GM12878 (cell line): ENCODE measurements around the gene MDM4. TPM values are rescaled to one million over a fixed set of nuclear protein-coding genes. Genes with fewer than 3 reads are reported as not detected.
A peak's percentile ranks its signal among the peaks of the same experiment; 100 is the strongest.

Source experiments
- ATAC-seq: fragments of 200-7000 bp; cut with Tn5 transposase; 3 replicates; pipeline ENCODE4 v1.9.1; 2020; ENCODE audit warnings: mild to moderate bottlenecking, moderate library complexity
- BruUV-seq: library from RNA; stranded (reverse); fragments of 400-500 nt; replicated peaks from 2 replicates; lab custom pipeline; 2021; lab: Mats Ljungman, UMichigan
- CTCF ChIA-PET: fragments of 300-600 bp; sonication (Branson Sonifier 250); formaldehyde crosslinking; extraction: SDS; loops from one replicate; lab custom pipeline; 2021; ENCODE audit warnings: inconsistent platforms; lab: Yijun Ruan, JAX
- POLR2A ChIA-PET: fragments of 350-600 bp; formaldehyde crosslinking; extraction: SDS; loops from one replicate; lab custom pipeline; 2021; ENCODE audit warnings: inconsistent platforms; lab: Charles Lee
- RAD21 ChIA-PET: fragments of 300-600 bp; sonication (Branson Sonifier 250); formaldehyde crosslinking; loops from one replicate; lab custom pipeline; 2023; ENCODE audit warnings: antibody characterized with exemption; ENCODE audit not compliant: unreplicated experiment; lab: Charles Lee
- SMC1A ChIA-PET: fragments of 300-600 bp; sonication (Branson Sonifier 250); formaldehyde crosslinking; loops from one replicate; lab custom pipeline; 2023; ENCODE audit not compliant: unreplicated experiment, uncharacterized antibody; lab: Charles Lee
- DNase-seq: peaks from one replicate; pipeline ENCODE4 v3.0.0-alpha.2; 2011; ENCODE audit warnings: low read depth, low spot score
- FAIRE-seq: peaks from 3 replicates; lab custom pipeline; 2011; peaks lifted over from hg19 to GRCh38; lab: Jason Lieb, UNC
- H2AFZ ChIP-seq: 2 replicates; pipeline ENCODE4 v1.6.0; 2011; ENCODE audit warnings: low read depth, low read length, control low read depth; ENCODE audit not compliant: control insufficient read depth
- H3K27ac ChIP-seq: 2 replicates; pipeline ENCODE4 v1.5.1; 2011; ENCODE audit warnings: control low read depth; ENCODE audit not compliant: control insufficient read depth, insufficient read depth
- H3K27me3 ChIP-seq, 2 experiments: replicated peaks in 1 of 2; 2 replicates each; pipeline versions ENCODE4 v1.6.0 to v1.6.1; 2011; ENCODE audit warnings: low read length in 1 of 2; ENCODE audit not compliant: control insufficient read depth in 2 of 2, insufficient read depth in 2 of 2
- H3K36me3 ChIP-seq, 2 experiments: 2 replicates each; pipeline ENCODE4 v1.5.1; 2011; ENCODE audit warnings: low read length in 1 of 2; ENCODE audit not compliant: control insufficient read depth in 2 of 2, insufficient read depth in 2 of 2
- H3K4me1 ChIP-seq: 2 replicates; pipeline ENCODE4 v1.6.1; 2011; ENCODE audit warnings: mild to moderate bottlenecking, low read length, moderate library complexity, mixed read lengths; ENCODE audit not compliant: control insufficient read depth, insufficient read depth
- H3K4me2 ChIP-seq: 2 replicates; pipeline ENCODE4 v1.6.0; 2011; ENCODE audit warnings: control low read depth; ENCODE audit not compliant: control insufficient read depth, insufficient read depth
- H3K4me3 ChIP-seq: fragments of 200-600 bp; sonication (generic); 2 replicates; pipeline ENCODE4 v1.5.1; 2016
- H3K79me2 ChIP-seq: 2 replicates; pipeline ENCODE4 v1.6.0; 2011; ENCODE audit warnings: low read length; ENCODE audit not compliant: control insufficient read depth, insufficient read depth
- H3K9ac ChIP-seq: 2 replicates; pipeline ENCODE4 v1.8.0; 2011; ENCODE audit warnings: low read length, control low read depth, mixed read lengths; ENCODE audit not compliant: control insufficient read depth, insufficient read depth
- H3K9me3 ChIP-seq: replicated peaks from 3 replicates; pipeline ENCODE4 v1.5.1; 2011; ENCODE audit warnings: mild to moderate bottlenecking, low read length; ENCODE audit not compliant: control insufficient read depth, insufficient read depth
- H4K20me1 ChIP-seq: 2 replicates; pipeline ENCODE4 v1.6.0; 2011; ENCODE audit not compliant: control insufficient read depth, insufficient read depth
- HDGF ChIP-seq: fragments of 450-650 bp; IDR thresholded peaks from 2 replicates; pipeline ENCODE4 v1.6.1; 2016; ENCODE audit warnings: antibody characterized with exemption
- KLF5 ChIP-seq: fragments of 450-650 bp; IDR thresholded peaks from 2 replicates; pipeline ENCODE4 v1.6.1; 2014; ENCODE audit warnings: mild to moderate bottlenecking; ENCODE audit not compliant: partially characterized antibody
- NR2F1 ChIP-seq: fragments of 450-650 bp; conservative IDR thresholded peaks from 2 replicates; pipeline ENCODE4 v1.6.1; 2017; ENCODE audit warnings: mild to moderate bottlenecking
- PML ChIP-seq: IDR thresholded peaks from 2 replicates; pipeline ENCODE4 v1.6.1; 2012; ENCODE audit warnings: low read length, inconsistent platforms
- POU2F2 ChIP-seq: IDR thresholded peaks from 3 replicates; pipeline ENCODE4 v1.6.1; 2011; ENCODE audit warnings: low read depth, mild to moderate bottlenecking, low read length, borderline replicate concordance
- RB1 ChIP-seq: fragments of 450-650 bp; formaldehyde crosslinking; IDR thresholded peaks from 2 replicates; pipeline ENCODE4 v1.6.1; 2017; ENCODE audit warnings: mild to moderate bottlenecking, borderline replicate concordance
- REST ChIP-seq: IDR thresholded peaks from 2 replicates; pipeline ENCODE4 v1.6.1; 2012; ENCODE audit warnings: mild to moderate bottlenecking, low read depth, low read length
- RUNX3 ChIP-seq: IDR thresholded peaks from 2 replicates; pipeline ENCODE4 v1.6.1; 2012; ENCODE audit warnings: low read length, inconsistent platforms
- SUPT20H ChIP-seq: IDR thresholded peaks from 2 replicates; pipeline ENCODE4 v1.6.1; 2011; ENCODE audit warnings: low read depth, mild to moderate bottlenecking, low read length, moderate library complexity, borderline replicate concordance; ENCODE audit not compliant: control insufficient read depth
- TARDBP ChIP-seq: IDR thresholded peaks from 2 replicates; pipeline ENCODE4 v1.6.1; 2016; ENCODE audit warnings: borderline replicate concordance
- WRNIP1 ChIP-seq: IDR thresholded peaks from 2 replicates; pipeline ENCODE4 v1.6.1; 2011; ENCODE audit warnings: low read depth, low read length, improper control_type of control experiment, borderline replicate concordance
- ZNF24 ChIP-seq: fragments of 450-650 bp; IDR thresholded peaks from 2 replicates; pipeline ENCODE4 v1.6.1; 2017; ENCODE audit warnings: antibody characterized with exemption, mild to moderate bottlenecking
- ZNF384 ChIP-seq: IDR thresholded peaks from 2 replicates; pipeline ENCODE4 v1.6.1; 2012; ENCODE audit warnings: low read depth, mild to moderate bottlenecking, low read length, improper control_type of control experiment, borderline replicate concordance
- WGBS: methylation state at CpG from one replicate; pipeline ENCODE4 v1.1.6; 2016; ENCODE audit warnings: low lambda C conversion rate; ENCODE audit not compliant: insufficient replicate concordance, insufficient coverage; ENCODE audit errors: missing lambda C conversion rate; 5-methylcytosine and 5-hydroxymethylcytosine counted together
- in situ Hi-C: fragments of 300-500 bp; cut with MboI; formaldehyde crosslinking; loops from 9 replicates; pipeline ENCODE4 v1.14.3; 2018; ENCODE audit warnings: mixed read lengths
- intact Hi-C: fragments of 100-400 bp; cut with micrococcal nuclease; formaldehyde crosslinking; loops from one replicate; pipeline ENCODE4 v1.14.2; 2022; ENCODE audit not compliant: unreplicated experiment
- polyA plus RNA-seq, 11 experiments: library from polyadenylated mRNA; depleted of rRNA in 4 of 11; unstranded in 6 of 11; stranded (reverse) in 5 of 11; fragments of >200 nt; fragmentation: Nextera tagmentation in 4 of 11; fragmentation: Illumina TruSeq in 1 of 11; extraction: Ambion mirVana in 4 of 11; extraction: Trizol in 1 of 11; gene quantifications; 1 replicate in 1 of 11; 2 replicates in 10 of 11; pipeline versions ENCODE4 v1.2.1 to v1.2.3, GENCODE V29; 2011 to 2016; ENCODE audit warnings: inconsistent platforms in 2 of 11, missing spikeins in 2 of 11, low read depth in 1 of 11
- total RNA-seq, 4 experiments: library from RNA; depleted of rRNA in 3 of 4; stranded (reverse); fragments of >200 nt in 3 of 4; fragmentation: Illumina TruSeq in 1 of 4; extraction: Trizol in 1 of 4; gene quantifications; 2 replicates each; pipeline versions ENCODE4 v1.2.1 to v1.2.3, GENCODE V29; 2013 to 2021
- TF ChIP-seq, protein P1 (sequence below): fragments of 450-650 bp; IDR thresholded peaks from 2 replicates; pipeline ENCODE4 v1.6.1; 2016; ENCODE audit warnings: mild to moderate bottlenecking
- TF ChIP-seq, protein P2 (sequence below): fragments of 450-650 bp; IDR thresholded peaks from 2 replicates; pipeline ENCODE4 v1.6.1; 2018; ENCODE audit warnings: borderline replicate concordance, mild to moderate bottlenecking; ENCODE audit not compliant: partially characterized antibody

The MDM4 gene
- total and polyA plus RNA-seq, 10 of the 15 experiments (the other 5 are each of a cell fraction or from before 2014, with no cell fraction given), result 2.5 to 74.4 (median 22.7) TPM

- WGBS, result under 1% methylated on average over 27 of the region's 27 CpGs
- H3K9ac ChIP-seq, result peak overlapping the region; percentile 59
- no peak for FAIRE-seq
- peak overlapping the region; percentile 74 for H2AFZ ChIP-seq
- H3K4me3 ChIP-seq, result peak overlapping the region; percentile 69
- H3K4me2 ChIP-seq, result peak overlapping the region; percentile 70
- POLR2A ChIA-PET, result interaction anchor here (0.6 to 6.2 kb wide), 14 partner anchors 11 to 645 kb away, joined by 3 to 55 read pairs (median 4); partner anchors contain the start of genes MDM4 and PIK3C2B
- no TSS peak for BruUV-seq
- CTCF ChIA-PET, result interaction anchor here (0.7 to 39.0 kb wide), 19 partner anchors 8 to 301 kb away, joined by 3 to 2021 read pairs (median 6); partner anchors contain the start of genes MDM4 and PIK3C2B
- H3K27ac ChIP-seq, result peak overlapping the region; percentile 59
- H3K9me3 ChIP-seq, result no peaks in the 10 kb centered on the region
- no peaks in the 10 kb centered on the region for H3K79me2 ChIP-seq
- RAD21 ChIA-PET, result interaction anchor here (0.6 to 5.0 kb wide), 30 partner anchors 9 to 301 kb away, joined by 3 to 69 read pairs (median 10); partner anchors contain the start of genes MDM4 and PIK3C2B
- SMC1A ChIA-PET, result interaction anchor here (0.6 to 19.3 kb wide), 25 partner anchors 10 to 1944 kb away, joined by 3 to 939 read pairs (median 5); partner anchors contain the start of genes MDM4 and PIK3C2B
- DNase-seq, result peak; percentile 88
- H3K36me3 ChIP-seq, result no peaks in the 10 kb centered on the region
- in situ Hi-C loops, result loop anchor here (10.0 to 25.0 kb wide), 2 partner anchors 342 to 1219 kb away; partner anchors contain the start of gene REN
- no peaks in the 10 kb centered on the region for H4K20me1 ChIP-seq
- intact Hi-C loops, result loop anchor here (1.0 to 10.0 kb wide), 4 partner anchors 10 to 342 kb away; partner anchors contain the start of genes MDM4 and REN
- peak; percentile 85 for ATAC-seq
- H3K27me3 ChIP-seq, result no peaks in the 10 kb centered on the region
- peaks cover 4% of the 10 kb centered on the region for H3K4me1 ChIP-seq
- TF ChIP-seq ZNF24 (peak; percentile 100), REST (no peak), WRNIP1 (no peak), ZNF384 (peak; percentile 98), PML (0 out of 2 replicates have a peak, but pooled peaks have one; percentile 21), TARDBP (peak; percentile 91), RUNX3 (peak; percentile 28; the same call in 1 of the 2 replicates), NR2F1 (peak; percentile 34; the same call in 1 of the 2 replicates), RB1 (peak; percentile 55; the same call in 1 of the 2 replicates), KLF5 (peak; percentile 46), POU2F2 (peak; percentile 51; the same call in 1 of the 3 replicates), SUPT20H (no peak), HDGF (peak; percentile 84)
- TF ChIP-seq, protein P1, sequence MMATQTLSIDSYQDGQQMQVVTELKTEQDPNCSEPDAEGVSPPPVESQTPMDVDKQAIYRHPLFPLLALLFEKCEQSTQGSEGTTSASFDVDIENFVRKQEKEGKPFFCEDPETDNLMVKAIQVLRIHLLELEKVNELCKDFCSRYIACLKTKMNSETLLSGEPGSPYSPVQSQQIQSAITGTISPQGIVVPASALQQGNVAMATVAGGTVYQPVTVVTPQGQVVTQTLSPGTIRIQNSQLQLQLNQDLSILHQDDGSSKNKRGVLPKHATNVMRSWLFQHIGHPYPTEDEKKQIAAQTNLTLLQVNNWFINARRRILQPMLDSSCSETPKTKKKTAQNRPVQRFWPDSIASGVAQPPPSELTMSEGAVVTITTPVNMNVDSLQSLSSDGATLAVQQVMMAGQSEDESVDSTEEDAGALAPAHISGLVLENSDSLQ, result peak; percentile 48; the same call in 1 of the 2 replicates
- TF ChIP-seq, protein P2, sequence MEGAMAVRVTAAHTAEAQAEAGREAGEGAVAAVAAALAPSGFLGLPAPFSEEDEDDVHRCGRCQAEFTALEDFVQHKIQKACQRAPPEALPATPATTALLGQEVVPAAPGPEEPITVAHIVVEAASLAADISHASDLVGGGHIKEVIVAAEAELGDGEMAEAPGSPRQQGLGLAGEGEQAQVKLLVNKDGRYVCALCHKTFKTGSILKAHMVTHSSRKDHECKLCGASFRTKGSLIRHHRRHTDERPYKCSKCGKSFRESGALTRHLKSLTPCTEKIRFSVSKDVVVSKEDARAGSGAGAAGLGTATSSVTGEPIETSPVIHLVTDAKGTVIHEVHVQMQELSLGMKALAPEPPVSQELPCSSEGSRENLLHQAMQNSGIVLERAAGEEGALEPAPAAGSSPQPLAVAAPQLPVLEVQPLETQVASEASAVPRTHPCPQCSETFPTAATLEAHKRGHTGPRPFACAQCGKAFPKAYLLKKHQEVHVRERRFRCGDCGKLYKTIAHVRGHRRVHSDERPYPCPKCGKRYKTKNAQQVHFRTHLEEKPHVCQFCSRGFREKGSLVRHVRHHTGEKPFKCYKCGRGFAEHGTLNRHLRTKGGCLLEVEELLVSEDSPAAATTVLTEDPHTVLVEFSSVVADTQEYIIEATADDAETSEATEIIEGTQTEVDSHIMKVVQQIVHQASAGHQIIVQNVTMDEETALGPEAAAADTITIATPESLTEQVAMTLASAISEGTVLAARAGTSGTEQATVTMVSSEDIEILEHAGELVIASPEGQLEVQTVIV, result no peak
These were observed 9.8 kb upstream of the MDM4 start for GRCh38 chr1:204506201-204506968.
